ENCODE results near the gene MALSU1. TPM values are rescaled to one million over a fixed set of nuclear protein-coding genes. Genes with fewer than 3 reads are reported as not detected.
A peak's percentile ranks its signal among the peaks of the same experiment; 100 is the strongest.

Gene MALSU1
- 100 to 1,000 TPM in 2 of 4 donors, 10 to 100 TPM in 2; 76.1 to 211 (median 95.7) TPM for total RNA-seq

DNA sequence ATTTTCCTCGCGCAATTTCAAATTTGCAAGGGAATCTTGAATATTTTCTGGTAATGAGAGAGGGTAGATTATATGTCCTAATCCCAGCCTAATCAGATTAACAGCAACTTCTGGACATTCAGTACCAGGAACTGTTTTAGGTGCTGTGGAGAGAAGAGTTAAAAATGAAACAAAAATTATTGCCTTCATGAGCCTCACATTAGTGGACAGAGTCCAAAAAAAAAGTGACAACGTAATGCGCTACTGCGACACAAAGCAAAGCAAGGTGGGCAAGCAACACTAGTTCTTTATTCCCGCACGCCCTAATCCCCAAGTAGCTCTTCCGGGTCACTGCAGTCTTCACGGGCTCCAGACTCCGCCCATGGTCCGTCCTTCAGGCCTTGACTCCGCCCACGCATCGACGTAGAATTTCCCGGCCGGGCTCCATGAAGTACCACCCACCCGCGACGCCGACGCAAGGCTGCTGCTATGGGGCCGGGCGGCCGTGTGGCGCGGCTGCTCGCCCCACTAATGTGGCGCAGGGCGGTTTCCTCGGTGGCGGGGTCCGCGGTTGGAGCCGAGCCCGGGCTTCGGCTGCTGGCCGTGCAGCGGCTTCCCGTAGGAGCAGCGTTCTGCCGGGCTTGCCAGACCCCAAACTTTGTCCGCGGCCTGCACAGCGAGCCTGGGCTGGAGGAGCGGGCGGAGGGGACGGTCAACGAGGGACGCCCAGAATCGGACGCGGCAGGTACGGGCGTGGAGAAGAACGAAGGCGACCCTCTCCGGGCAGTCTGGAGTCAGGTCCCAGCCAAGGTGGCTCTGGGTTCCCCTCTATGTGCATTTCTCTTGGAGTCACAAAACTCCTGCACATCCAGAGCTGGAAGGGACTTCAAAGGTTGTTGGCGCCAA is at the start of gene MALSU1:
Gene MALSU1, plus strand, starts transcription at position 455 of the 885 bp plus-strand sequence. Its CDS starts 14 bp downstream, at position 469.
- Histone ChIP-seq H3K4me3 (replicated peaks in 1 of 3) (peak within 1 kb of the TSS; percentile 56 to 78 (median 71)), H3K9me3 (no peaks in the 10 kb centered on the region), H3K4me1 (peaks cover 35 to 43% of the 10 kb centered on the region in 2 donors), H3K36me3 (no peaks in the 10 kb centered on the region), H3K27ac (peak within 1 kb of the TSS; percentile 79 to 87 (median 80)), H3K27me3 (no peaks in the 10 kb centered on the region)
- intact Hi-C loops (cut with DNase I) = no loop called here
- DNase-seq = peak; percentile 97 to 98
- peak; percentile 74 to 96 for TF ChIP-seq POLR2A (IDR thresholded peaks at IDR 0.05)
- TF ChIP-seq, protein P1, sequence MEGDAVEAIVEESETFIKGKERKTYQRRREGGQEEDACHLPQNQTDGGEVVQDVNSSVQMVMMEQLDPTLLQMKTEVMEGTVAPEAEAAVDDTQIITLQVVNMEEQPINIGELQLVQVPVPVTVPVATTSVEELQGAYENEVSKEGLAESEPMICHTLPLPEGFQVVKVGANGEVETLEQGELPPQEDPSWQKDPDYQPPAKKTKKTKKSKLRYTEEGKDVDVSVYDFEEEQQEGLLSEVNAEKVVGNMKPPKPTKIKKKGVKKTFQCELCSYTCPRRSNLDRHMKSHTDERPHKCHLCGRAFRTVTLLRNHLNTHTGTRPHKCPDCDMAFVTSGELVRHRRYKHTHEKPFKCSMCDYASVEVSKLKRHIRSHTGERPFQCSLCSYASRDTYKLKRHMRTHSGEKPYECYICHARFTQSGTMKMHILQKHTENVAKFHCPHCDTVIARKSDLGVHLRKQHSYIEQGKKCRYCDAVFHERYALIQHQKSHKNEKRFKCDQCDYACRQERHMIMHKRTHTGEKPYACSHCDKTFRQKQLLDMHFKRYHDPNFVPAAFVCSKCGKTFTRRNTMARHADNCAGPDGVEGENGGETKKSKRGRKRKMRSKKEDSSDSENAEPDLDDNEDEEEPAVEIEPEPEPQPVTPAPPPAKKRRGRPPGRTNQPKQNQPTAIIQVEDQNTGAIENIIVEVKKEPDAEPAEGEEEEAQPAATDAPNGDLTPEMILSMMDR (IDR thresholded peaks at IDR 0.05) = no peak
- 1 to 5% methylated on average over 34 to 35 of the region's 59 CpGs for WGBS, 2 donors

DNA sequence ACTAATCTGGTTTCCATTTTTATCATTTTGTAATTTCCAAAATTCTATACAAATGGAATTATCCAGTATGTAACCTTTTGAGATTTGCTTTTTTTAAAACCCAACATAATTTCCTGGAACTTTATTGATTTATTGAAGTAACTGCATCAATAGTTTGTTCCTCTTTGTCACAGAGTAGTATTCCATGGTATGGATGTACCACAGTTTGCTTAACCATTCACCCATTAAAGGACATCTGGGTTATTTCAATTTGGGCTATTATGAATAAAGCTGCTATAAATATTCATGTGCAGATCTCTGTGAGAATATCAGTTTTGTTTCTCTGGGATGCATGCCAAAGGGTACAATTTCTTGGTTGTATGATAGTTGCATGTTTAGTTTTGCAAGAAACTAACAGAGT is 49.7 kb upstream of the MALSU1 start:
- Histone ChIP-seq H3K36me3 (no peaks in the 10 kb centered on the region), H3K9me3 (no peaks in the 10 kb centered on the region), H3K4me1 (peaks cover 0 to 4% of the 10 kb centered on the region in 2 donors), H3K27me3 (peaks cover 6% of the 10 kb centered on the region), H3K27ac (no peak overlapping the region), H3K4me3 (replicated peaks in 1 of 3) (no peak overlapping the region)
- TF ChIP-seq POLR2A (IDR thresholded peaks at IDR 0.05) = no peak
- TF ChIP-seq, protein P1 (IDR thresholded peaks at IDR 0.05) = no peak
- DNase-seq = no peak
- intact Hi-C loops (cut with DNase I) = no loop called here

DNA sequence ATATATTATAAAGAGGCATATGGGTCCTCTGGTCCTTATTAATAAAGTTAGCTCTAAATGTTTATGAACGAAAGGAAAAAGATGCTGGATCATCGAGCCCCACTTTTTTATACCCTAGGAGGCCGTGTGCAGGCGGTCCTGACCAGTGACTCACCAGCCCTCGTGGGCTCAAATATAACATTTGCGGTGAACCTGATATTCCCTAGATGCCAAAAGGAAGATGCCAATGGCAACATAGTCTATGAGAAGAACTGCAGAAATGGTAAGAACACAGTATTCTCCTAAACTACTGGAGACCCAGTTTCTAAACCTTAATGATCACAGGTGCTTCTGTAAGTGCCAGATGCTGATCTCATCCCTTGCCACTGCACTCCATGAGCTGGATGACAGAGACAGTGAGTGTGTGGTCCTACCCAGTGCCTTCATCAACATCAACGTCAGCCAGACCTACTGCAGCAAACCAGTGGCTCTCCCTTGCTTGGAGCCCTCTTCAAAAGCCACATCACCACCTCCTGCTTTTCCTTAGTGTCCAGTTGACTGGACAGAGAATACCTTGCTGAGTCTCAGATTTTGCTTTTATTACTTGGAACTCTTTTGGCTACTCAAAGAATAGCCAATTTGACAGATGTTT is 45.0 kb upstream of the MALSU1 start:
- no peaks in the 10 kb centered on the region for H3K4me1 ChIP-seq
- 90% methylated on average over 7 of the region's 7 CpGs for WGBS, 2 donors
- no peak for DNase-seq
- H3K27me3 ChIP-seq = no peaks in the 10 kb centered on the region
- intact Hi-C loops (cut with DNase I) = no loop called here
- H3K36me3 ChIP-seq = no peaks in the 10 kb centered on the region
- no peak overlapping the region for H3K4me3 ChIP-seq (replicated peaks in 1 of 3)
- no peak for TF ChIP-seq POLR2A (IDR thresholded peaks at IDR 0.05)
- TF ChIP-seq, protein P1 (IDR thresholded peaks at IDR 0.05) = no peak
- no peak overlapping the region for H3K27ac ChIP-seq
- no peaks in the 10 kb centered on the region for H3K9me3 ChIP-seq

DNA sequence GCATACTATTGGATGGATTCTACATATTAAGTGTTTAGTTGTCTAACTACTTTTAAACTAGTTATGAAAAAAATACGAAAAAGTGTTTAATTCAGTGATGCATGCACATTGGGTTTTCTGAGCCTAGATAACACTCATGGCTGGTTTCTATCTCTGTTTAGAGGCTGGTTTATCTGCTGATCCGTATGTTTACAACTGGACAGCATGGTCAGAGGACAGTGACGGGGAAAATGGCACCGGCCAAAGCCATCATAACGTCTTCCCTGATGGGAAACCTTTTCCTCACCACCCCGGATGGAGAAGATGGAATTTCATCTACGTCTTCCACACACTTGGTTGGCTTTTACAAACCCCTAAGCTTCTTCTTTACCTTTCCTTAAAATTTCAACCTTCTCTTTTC is 42.4 kb upstream of the MALSU1 start:
- Histone ChIP-seq H3K9me3 (no peaks in the 10 kb centered on the region), H3K4me1 (no peaks in the 10 kb centered on the region), H3K4me3 (replicated peaks in 1 of 3) (no peak overlapping the region), H3K27ac (no peak overlapping the region), H3K27me3 (no peaks in the 10 kb centered on the region), H3K36me3 (no peaks in the 10 kb centered on the region)
- intact Hi-C loops (cut with DNase I) = no loop called here
- no peak for DNase-seq
- TF ChIP-seq, protein P1 (IDR thresholded peaks at IDR 0.05) = no peak
- no peak for TF ChIP-seq POLR2A (IDR thresholded peaks at IDR 0.05)
- WGBS, 2 donors = 87 to 92% methylated on average over 7 of the region's 7 CpGs

GRCh38 chr7:23260371-23260770 is 38.8 kb upstream of the MALSU1 start:
- H3K36me3 ChIP-seq = no peaks in the 10 kb centered on the region
- no peak overlapping the region for H3K4me3 ChIP-seq (replicated peaks in 1 of 3)
- H3K27ac ChIP-seq = no peak overlapping the region
- no peak for DNase-seq
- intact Hi-C loops (cut with DNase I) = no loop called here
- H3K4me1 ChIP-seq = no peaks in the 10 kb centered on the region
- 86 to 87% methylated on average over 10 of the region's 10 CpGs for WGBS, 2 donors
- no peaks in the 10 kb centered on the region for H3K9me3 ChIP-seq
- TF ChIP-seq POLR2A (IDR thresholded peaks at IDR 0.05) = no peak
- TF ChIP-seq, protein P1 (IDR thresholded peaks at IDR 0.05) = no peak
- H3K27me3 ChIP-seq = no peaks in the 10 kb centered on the region

Data from thyroid gland (tissue), 4 donors.